CD14-positive monocyte (primary cell): ENCODE data around the gene YTHDC1. TPM values are rescaled to one million over a fixed set of nuclear protein-coding genes. Genes with fewer than 3 reads are reported as not detected.

Source experiments
- DNase-seq, 3 donors: peaks; one replicate each; pipeline ENCODE4 v3.0.0-alpha.2; 2011 to 2022
- H2AFZ ChIP-seq: 2 replicates; pipeline ENCODE4 v1.6.0; 2012; ENCODE audit warnings: mild to moderate bottlenecking, low read depth, low read length, inconsistent platforms; ENCODE audit not compliant: insufficient read depth, poor library complexity, severe bottlenecking
- H3K27ac ChIP-seq, 2 donors: 1 replicate in 1 of 2; 2 replicates in 1 of 2; pipeline ENCODE4 v1.5.1; 2012 to 2013; ENCODE audit warnings: low read length in 2 of 2, control low read depth in 1 of 2, inconsistent platforms in 1 of 2, low read depth in 1 of 2, mild to moderate bottlenecking in 1 of 2
- H3K27me3 ChIP-seq, 2 donors: one replicate each; pipeline versions ENCODE4 v1.6.0 to v1.6.1; 2011 to 2013; ENCODE audit warnings: low read length in 2 of 2; ENCODE audit not compliant: control insufficient read depth in 2 of 2, insufficient read depth in 2 of 2
- H3K36me3 ChIP-seq, 2 donors: replicated peaks in 1 of 2; 1 replicate in 1 of 2; 2 replicates in 1 of 2; pipeline versions ENCODE4 v1.5.1 to v1.6.1; 2012 to 2013; ENCODE audit warnings: low read length in 2 of 2, control low read depth in 1 of 2, inconsistent platforms in 1 of 2, mild to moderate bottlenecking in 1 of 2; ENCODE audit not compliant: insufficient read depth in 2 of 2, control insufficient read depth in 1 of 2
- H3K4me1 ChIP-seq, 2 donors: 1 replicate in 1 of 2; 2 replicates in 1 of 2; pipeline versions ENCODE4 v1.5.1 to v1.6.1; 2012 to 2013; ENCODE audit warnings: low read length in 2 of 2, control low read depth in 1 of 2, inconsistent platforms in 1 of 2, mild to moderate bottlenecking in 1 of 2, moderate library complexity in 1 of 2; ENCODE audit not compliant: insufficient read depth in 2 of 2, control insufficient read depth in 1 of 2
- H3K4me2 ChIP-seq: replicated peaks from 2 replicates; pipeline ENCODE3; 2012; ENCODE audit warnings: low read length, moderate library complexity, mild to moderate bottlenecking; ENCODE audit not compliant: poor library complexity, severe bottlenecking; ENCODE audit errors: extremely low read depth
- H3K4me3 ChIP-seq, 3 experiments: fragments of 200-600 bp in 1 of 3; sonication (generic) in 1 of 3; replicated peaks in 1 of 3; 1 replicate in 2 of 3; 2 replicates in 1 of 3; pipeline ENCODE4 v1.5.1; 2011 to 2013; ENCODE audit warnings: low read length in 3 of 3, mild to moderate bottlenecking in 3 of 3, control low read depth in 2 of 3, low read depth in 2 of 3, inconsistent platforms in 1 of 3, moderate library complexity in 1 of 3
- H3K79me2 ChIP-seq: 2 replicates; pipeline ENCODE4 v1.6.0; 2012; ENCODE audit warnings: mild to moderate bottlenecking, control low read depth, inconsistent platforms, low read length, moderate library complexity; ENCODE audit not compliant: insufficient read depth
- H3K9ac ChIP-seq: 2 replicates; pipeline ENCODE4 v1.6.0; 2017; ENCODE audit warnings: low read length, mild to moderate bottlenecking; ENCODE audit not compliant: insufficient read depth, poor library complexity, severe bottlenecking
- H3K9me3 ChIP-seq, 2 donors: replicated peaks in 1 of 2; 1 replicate in 1 of 2; 2 replicates in 1 of 2; pipeline versions ENCODE4 v1.5.1 to v1.6.1; 2012 to 2013; ENCODE audit warnings: low read length in 2 of 2, control low read depth in 1 of 2; ENCODE audit not compliant: control insufficient read depth in 1 of 2, insufficient read depth in 1 of 2
- H4K20me1 ChIP-seq: 2 replicates; pipeline ENCODE4 v1.6.0; 2012; ENCODE audit warnings: mild to moderate bottlenecking, low read length, control low read depth, moderate library complexity; ENCODE audit not compliant: insufficient read depth
- H3K27ac Mint-ChIP-seq, 7 donors: one replicate each; pipeline ENCODE4 v1.8.0; 2020; ENCODE audit warnings: mild to moderate bottlenecking in 7 of 7, mixed read lengths in 7 of 7, moderate library complexity in 6 of 7, inconsistent platforms in 2 of 7
- H3K27me3 Mint-ChIP-seq, 3 donors: one replicate each; pipeline ENCODE4 v1.8.0; 2021 to 2022; ENCODE audit warnings: low read depth in 3 of 3, mild to moderate bottlenecking in 3 of 3, mixed read lengths in 3 of 3, moderate library complexity in 3 of 3, inconsistent platforms in 1 of 3
- H3K36me3 Mint-ChIP-seq, 2 donors: one replicate each; pipeline ENCODE4 v1.8.0; 2020; ENCODE audit warnings: mixed read lengths in 2 of 2, inconsistent platforms in 1 of 2, mild to moderate bottlenecking in 1 of 2
- H3K4me1 Mint-ChIP-seq: one replicate; pipeline ENCODE4 v1.8.0; 2020; ENCODE audit warnings: mild to moderate bottlenecking, mixed read lengths
- H3K4me3 Mint-ChIP-seq, 2 donors: one replicate each; pipeline ENCODE4 v1.8.0; 2020; ENCODE audit warnings: mild to moderate bottlenecking in 2 of 2, mixed read lengths in 2 of 2, moderate library complexity in 1 of 2
- H3K9me3 Mint-ChIP-seq, 7 donors: one replicate each; pipeline ENCODE4 v1.8.0; 2020 to 2022; ENCODE audit warnings: mixed read lengths in 7 of 7, mild to moderate bottlenecking in 6 of 7, moderate library complexity in 6 of 7, inconsistent platforms in 2 of 7
- CTCF ChIP-seq: fragments of 200-600 bp; IDR thresholded peaks from one replicate; pipeline ENCODE4 v1.8.0; 2022; ENCODE audit warnings: antibody characterized with exemption, mild to moderate bottlenecking
- WGBS: methylation state at CpG from one replicate; pipeline ENCODE4 v1.1.5; 2013; ENCODE audit warnings: missing lambda C conversion rate; ENCODE audit not compliant: insufficient coverage; 5-methylcytosine and 5-hydroxymethylcytosine counted together
- intact Hi-C, 2 donors: fragments of 100-400 bp; cut with micrococcal nuclease; formaldehyde crosslinking; loops; one replicate each; pipeline versions ENCODE4 v1.15.0 to v1.15.1; 2023
- polyA plus RNA-seq, 3 donors: library from polyadenylated mRNA; depleted of rRNA in 1 of 3; unstranded in 2 of 3; stranded (reverse) in 1 of 3; fragments of 300-500 nt in 2 of 3; fragments of >200 nt in 1 of 3; fragmentation: Illumina TruSeq in 2 of 3; gene quantifications; 1 replicate in 2 of 3; 2 replicates in 1 of 3; pipeline ENCODE4 v1.2.3, GENCODE V29; 2012 to 2021

The YTHDC1 gene
- polyA plus RNA-seq, 3 donors = 11.0 to 30.8 (median 11.5) TPM

GRCh38 chr4:68287704-68288392, 62.0 kb downstream of the YTHDC1 start:
- H3K4me3 ChIP-seq = no peak overlapping the region
- no peak for DNase-seq
- H3K79me2 ChIP-seq = no peaks in the 10 kb centered on the region
- H3K4me1 Mint-ChIP-seq = no peaks in the 10 kb centered on the region
- no peak overlapping the region for H3K27ac Mint-ChIP-seq
- H3K9ac ChIP-seq = no peak overlapping the region
- H3K9me3 Mint-ChIP-seq = peaks cover 0 to 5% (median 2%) of the 10 kb centered on the region in 7 donors
- no peaks in the 10 kb centered on the region for H3K36me3 ChIP-seq
- no peaks in the 10 kb centered on the region for H3K27me3 ChIP-seq
- H3K36me3 Mint-ChIP-seq = no peaks in the 10 kb centered on the region
- 100% methylated on average over 1 of the region's 3 CpGs for WGBS
- no peak overlapping the region for H3K27ac ChIP-seq
- no peaks in the 10 kb centered on the region for H3K9me3 ChIP-seq
- no peaks in the 10 kb centered on the region for H3K27me3 Mint-ChIP-seq
- H3K4me3 Mint-ChIP-seq = no peak overlapping the region
- H3K4me1 ChIP-seq = no peaks in the 10 kb centered on the region
- TF ChIP-seq CTCF = no peak
- no peak overlapping the region for H2AFZ ChIP-seq
- no peak overlapping the region for H3K4me2 ChIP-seq
- intact Hi-C loops = no loop called here
- no peaks in the 10 kb centered on the region for H4K20me1 ChIP-seq

GRCh38 chr4:68283714-68284113, 66.2 kb downstream of the YTHDC1 start:
- WGBS = no CpG with 5 or more reads among the region's 3 CpGs

More at GRCh38 chr4:68283714-68284113, 66.2 kb downstream of the YTHDC1 start:
- Mint-ChIP-seq H3K27me3 (no peaks in the 10 kb centered on the region), H3K27ac (no peak overlapping the region), H3K36me3 (no peaks in the 10 kb centered on the region), H3K4me1 (no peaks in the 10 kb centered on the region), H3K9me3 (no peaks in the 10 kb centered on the region), H3K4me3 (no peak overlapping the region)
- no peaks in the 10 kb centered on the region for H3K27me3 ChIP-seq
- H3K36me3 ChIP-seq = no peaks in the 10 kb centered on the region
- H4K20me1 ChIP-seq = no peaks in the 10 kb centered on the region
- no peak overlapping the region for H2AFZ ChIP-seq
- DNase-seq = no peak
- H3K4me3 ChIP-seq = no peak overlapping the region
- no peak for TF ChIP-seq CTCF
- H3K4me2 ChIP-seq = no peak overlapping the region
- H3K79me2 ChIP-seq = no peaks in the 10 kb centered on the region
- no peak overlapping the region for H3K27ac ChIP-seq
- H3K4me1 ChIP-seq = no peaks in the 10 kb centered on the region
- no peak overlapping the region for H3K9ac ChIP-seq
- H3K9me3 ChIP-seq = no peaks in the 10 kb centered on the region
- intact Hi-C loops = no loop called here
